ENCODE data around the gene FZR1. TPM values are rescaled to one million over a fixed set of nuclear protein-coding genes. Genes with fewer than 3 reads are reported as not detected.

FZR1 gene
- polyA plus RNA-seq, 3 donors = 7.7 to 44.6 (median 9.4) TPM

DNA sequence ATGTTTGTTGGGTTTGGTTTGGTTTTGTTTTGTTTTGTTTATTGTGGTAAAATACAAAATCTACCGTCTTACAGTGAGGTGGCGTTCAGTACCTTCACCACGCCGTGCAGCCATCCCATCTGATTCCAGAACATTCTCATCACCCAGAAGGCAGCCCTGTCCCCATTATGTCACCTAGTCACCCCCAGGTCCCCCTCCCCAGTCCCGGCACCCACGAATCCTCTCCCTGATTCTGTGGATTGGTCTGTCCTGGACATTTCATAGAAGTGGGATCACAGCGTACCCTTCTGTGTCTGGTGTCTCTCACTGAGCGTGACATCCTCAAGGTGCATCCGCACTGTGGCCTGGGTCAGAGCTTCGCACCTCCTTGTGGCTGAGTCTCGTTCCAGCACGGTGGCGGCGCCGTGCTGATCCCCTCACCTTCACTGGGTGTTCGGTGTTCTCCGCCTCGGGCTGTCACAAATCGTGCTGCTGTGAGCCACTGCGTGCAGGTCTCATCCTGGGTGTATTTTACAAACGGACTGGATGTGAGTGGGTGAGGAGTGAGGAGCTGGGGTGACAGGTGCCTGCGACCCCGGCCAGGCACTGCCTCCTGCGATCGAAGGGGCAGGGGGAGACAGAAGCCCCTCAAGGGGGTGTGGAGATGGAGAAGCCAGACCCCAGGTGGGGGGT lies 32.3 kb downstream of the FZR1 start:
- peaks cover 0 to 5% (median 2%) of the 10 kb centered on the region in 7 donors for H3K9me3 Mint-ChIP-seq
- no peaks in the 10 kb centered on the region for H3K27me3 ChIP-seq (ENCODE audit: control insufficient read depth in 2 of 2, insufficient read depth in 2 of 2, low read length in 2 of 2)
- peaks cover 0 to 1% (median 0%) of the 10 kb centered on the region in 3 donors for H3K27me3 Mint-ChIP-seq (ENCODE audit: low read depth in 3 of 3)
- no peaks in the 10 kb centered on the region for H3K79me2 ChIP-seq (ENCODE audit: insufficient read depth, low read length)
- peaks cover 55% of the 10 kb centered on the region for H4K20me1 ChIP-seq (ENCODE audit: insufficient read depth, low read length)
- H3K4me2 ChIP-seq (replicated peaks; ENCODE audit: extremely low read depth, low read length, poor library complexity, severe bottlenecking) = no peak overlapping the region
- peaks cover 25 to 55% of the 10 kb centered on the region in 2 donors for H3K36me3 Mint-ChIP-seq
- peak overlapping the region in 1 of 2 donors; percentile 32 for H3K27ac ChIP-seq (ENCODE audit: low read depth in 1 of 2, low read length in 2 of 2)
- no peak overlapping the region for H3K4me3 Mint-ChIP-seq
- H3K9me3 ChIP-seq (replicated peaks in 1 of 2; ENCODE audit: control insufficient read depth in 1 of 2, insufficient read depth in 1 of 2, low read length in 2 of 2) = no peaks in the 10 kb centered on the region
- TF ChIP-seq, protein P1, sequence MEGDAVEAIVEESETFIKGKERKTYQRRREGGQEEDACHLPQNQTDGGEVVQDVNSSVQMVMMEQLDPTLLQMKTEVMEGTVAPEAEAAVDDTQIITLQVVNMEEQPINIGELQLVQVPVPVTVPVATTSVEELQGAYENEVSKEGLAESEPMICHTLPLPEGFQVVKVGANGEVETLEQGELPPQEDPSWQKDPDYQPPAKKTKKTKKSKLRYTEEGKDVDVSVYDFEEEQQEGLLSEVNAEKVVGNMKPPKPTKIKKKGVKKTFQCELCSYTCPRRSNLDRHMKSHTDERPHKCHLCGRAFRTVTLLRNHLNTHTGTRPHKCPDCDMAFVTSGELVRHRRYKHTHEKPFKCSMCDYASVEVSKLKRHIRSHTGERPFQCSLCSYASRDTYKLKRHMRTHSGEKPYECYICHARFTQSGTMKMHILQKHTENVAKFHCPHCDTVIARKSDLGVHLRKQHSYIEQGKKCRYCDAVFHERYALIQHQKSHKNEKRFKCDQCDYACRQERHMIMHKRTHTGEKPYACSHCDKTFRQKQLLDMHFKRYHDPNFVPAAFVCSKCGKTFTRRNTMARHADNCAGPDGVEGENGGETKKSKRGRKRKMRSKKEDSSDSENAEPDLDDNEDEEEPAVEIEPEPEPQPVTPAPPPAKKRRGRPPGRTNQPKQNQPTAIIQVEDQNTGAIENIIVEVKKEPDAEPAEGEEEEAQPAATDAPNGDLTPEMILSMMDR (IDR thresholded peaks at IDR 0.05) = no peak
- H3K4me1 Mint-ChIP-seq = peaks cover 13% of the 10 kb centered on the region
- H3K4me3 ChIP-seq (replicated peaks in 1 of 3; ENCODE audit: low read depth in 2 of 3, low read length in 3 of 3) = no peak overlapping the region
- H2AFZ ChIP-seq (ENCODE audit: insufficient read depth, low read depth, low read length, poor library complexity, severe bottlenecking) = no peak overlapping the region
- intact Hi-C loops (cut with micrococcal nuclease) = no loop called here
- no peak overlapping the region for H3K9ac ChIP-seq (ENCODE audit: insufficient read depth, low read length, poor library complexity, severe bottlenecking)
- DNase-seq = no peak
- peaks cover 0 to 5% of the 10 kb centered on the region in 2 donors for H3K4me1 ChIP-seq (ENCODE audit: control insufficient read depth in 1 of 2, insufficient read depth in 2 of 2, low read length in 2 of 2)
- peaks cover 31 to 50% of the 10 kb centered on the region in 2 donors for H3K36me3 ChIP-seq (replicated peaks in 1 of 2; ENCODE audit: control insufficient read depth in 1 of 2, insufficient read depth in 2 of 2, low read length in 2 of 2)
- 93% methylated on average over 24 of the region's 25 CpGs for WGBS (ENCODE audit: insufficient coverage)
- H3K27ac Mint-ChIP-seq = peak overlapping the region in 5 of 7 donors; percentile 3 to 77 (median 65)

DNA sequence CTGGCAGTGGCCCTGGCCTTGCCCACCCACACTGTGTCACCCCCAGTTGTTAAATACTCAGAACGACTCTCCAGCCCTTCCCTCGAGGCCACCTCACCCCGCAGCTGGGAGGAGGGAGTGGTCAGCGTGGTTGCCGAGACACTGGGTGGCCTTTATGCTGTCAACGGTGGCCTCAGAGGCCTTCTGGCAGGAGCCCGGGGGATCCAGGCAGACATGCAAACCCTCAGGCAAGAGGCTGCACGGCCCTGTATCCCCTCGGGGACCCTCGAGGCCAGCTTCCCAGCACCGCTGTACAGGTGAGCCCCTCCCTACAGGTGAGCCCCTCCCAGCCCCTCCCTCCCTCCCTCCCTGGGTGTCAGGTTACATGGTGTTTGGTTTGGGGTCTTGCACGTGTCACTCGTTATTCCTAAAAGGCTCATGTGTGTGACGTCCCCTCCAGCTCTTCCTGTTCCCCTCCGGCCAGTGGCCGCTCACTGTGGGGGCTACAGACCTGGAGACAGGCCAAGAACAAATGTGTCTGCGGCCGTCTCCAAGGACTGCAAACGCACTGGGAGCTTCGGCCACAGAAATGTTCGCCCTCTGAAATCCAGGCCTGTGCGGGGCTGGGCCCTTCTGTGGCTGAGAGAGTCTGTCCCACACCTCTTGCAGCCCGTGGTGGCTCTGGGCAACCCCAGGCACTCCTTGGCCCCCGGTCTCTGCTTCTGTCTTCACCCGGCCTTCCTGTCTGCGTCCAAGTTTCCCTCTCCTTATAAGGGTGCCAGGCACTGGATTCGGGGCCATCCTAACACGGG lies 33.0 kb downstream of the FZR1 start, which contains the start of gene TEKTIP1:
TSS of gene TEKTIP1 (plus strand) at position 210 of the 791 bp plus-strand sequence. CDS start at position 214, 4 bp downstream.
- 84% methylated on average over 19 of the region's 28 CpGs for WGBS (ENCODE audit: insufficient coverage)
- Histone ChIP-seq H3K9ac (ENCODE audit: insufficient read depth, low read length, poor library complexity, severe bottlenecking) (no peak within 1 kb of the TSS), H3K27me3 (ENCODE audit: control insufficient read depth in 2 of 2, insufficient read depth in 2 of 2, low read length in 2 of 2) (no peaks in the 10 kb centered on the region), H4K20me1 (ENCODE audit: insufficient read depth, low read length) (peaks cover 63% of the 10 kb centered on the region), H3K4me3 (replicated peaks in 1 of 3; ENCODE audit: low read depth in 2 of 3, low read length in 3 of 3) (no peak within 1 kb of the TSS), H3K4me1 (ENCODE audit: control insufficient read depth in 1 of 2, insufficient read depth in 2 of 2, low read length in 2 of 2) (peaks cover 0 to 5% of the 10 kb centered on the region in 2 donors), H3K27ac (ENCODE audit: low read depth in 1 of 2, low read length in 2 of 2) (peak within 1 kb of the TSS in 1 of 2 donors; percentile 32), H2AFZ (ENCODE audit: insufficient read depth, low read depth, low read length, poor library complexity, severe bottlenecking) (no peak within 1 kb of the TSS), H3K79me2 (ENCODE audit: insufficient read depth, low read length) (no peaks in the 10 kb centered on the region), H3K4me2 (replicated peaks; ENCODE audit: extremely low read depth, low read length, poor library complexity, severe bottlenecking) (no peak within 1 kb of the TSS), H3K36me3 (replicated peaks in 1 of 2; ENCODE audit: control insufficient read depth in 1 of 2, insufficient read depth in 2 of 2, low read length in 2 of 2) (peaks cover 31 to 49% of the 10 kb centered on the region in 2 donors), H3K9me3 (replicated peaks in 1 of 2; ENCODE audit: control insufficient read depth in 1 of 2, insufficient read depth in 1 of 2, low read length in 2 of 2) (no peaks in the 10 kb centered on the region)
- H3K27ac Mint-ChIP-seq = peak within 1 kb of the TSS in 6 of 7 donors; percentile 3 to 77 (median 67)
- intact Hi-C loops (cut with micrococcal nuclease) = no loop called here
- H3K4me3 Mint-ChIP-seq = no peak within 1 kb of the TSS
- TF ChIP-seq, protein P1 (IDR thresholded peaks at IDR 0.05) = no peak
- peaks cover 13% of the 10 kb centered on the region for H3K4me1 Mint-ChIP-seq
- peaks cover 0 to 1% (median 0%) of the 10 kb centered on the region in 3 donors for H3K27me3 Mint-ChIP-seq (ENCODE audit: low read depth in 3 of 3)
- H3K36me3 Mint-ChIP-seq = peaks cover 20 to 51% of the 10 kb centered on the region in 2 donors
- H3K9me3 Mint-ChIP-seq = peaks cover 0 to 5% (median 2%) of the 10 kb centered on the region in 7 donors
- no peak for DNase-seq

Data from CD14-positive monocyte (primary cell).